GM20431 (cell line): ENCODE results near the gene FSTL4.

Experiments
- in situ Hi-C: fragments of 300-500 bp; cut with MseI, MboI; formaldehyde crosslinking; loops from one replicate; pipeline ENCODE4 v1.15.0; 2020; ENCODE audit warnings: low sequenced_read_pairs; ENCODE audit not compliant: unreplicated experiment

FSTL4 gene

GRCh38 chr5:133360693-133361472 is 251.5 kb downstream of the FSTL4 start:
- in situ Hi-C loops, result no loop called here

GRCh38 chr5:133359861-133360260 is 252.5 kb downstream of the FSTL4 start:
- in situ Hi-C loops, result no loop called here

GRCh38 chr5:133358271-133358670 is 254.1 kb downstream of the FSTL4 start:
- in situ Hi-C loops, result no loop called here

DNA sequence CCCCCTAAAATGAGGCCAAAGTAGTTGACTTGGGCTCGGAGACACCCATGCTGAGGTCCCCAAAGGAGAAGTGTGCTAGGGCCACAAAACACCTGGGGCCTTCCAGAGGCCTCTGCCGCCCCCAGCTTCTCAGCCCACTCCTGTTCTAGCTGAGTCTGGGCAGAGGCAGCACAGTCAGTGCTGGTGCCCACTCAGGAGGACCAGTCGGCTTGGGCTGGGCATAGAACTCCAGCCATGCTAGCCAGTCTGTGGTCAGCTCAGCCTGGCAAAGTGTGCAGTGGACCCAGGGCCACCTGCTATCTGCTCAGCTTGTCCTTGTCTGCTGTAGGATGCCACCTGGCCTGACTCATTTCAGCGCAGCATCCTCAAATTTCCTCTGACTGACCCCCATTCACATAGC is 254.6 kb downstream of the FSTL4 start:
- in situ Hi-C loops, result no loop called here

GRCh38 chr5:133356984-133357421 is 255.3 kb downstream of the FSTL4 start:
- in situ Hi-C loops, result no loop called here

DNA sequence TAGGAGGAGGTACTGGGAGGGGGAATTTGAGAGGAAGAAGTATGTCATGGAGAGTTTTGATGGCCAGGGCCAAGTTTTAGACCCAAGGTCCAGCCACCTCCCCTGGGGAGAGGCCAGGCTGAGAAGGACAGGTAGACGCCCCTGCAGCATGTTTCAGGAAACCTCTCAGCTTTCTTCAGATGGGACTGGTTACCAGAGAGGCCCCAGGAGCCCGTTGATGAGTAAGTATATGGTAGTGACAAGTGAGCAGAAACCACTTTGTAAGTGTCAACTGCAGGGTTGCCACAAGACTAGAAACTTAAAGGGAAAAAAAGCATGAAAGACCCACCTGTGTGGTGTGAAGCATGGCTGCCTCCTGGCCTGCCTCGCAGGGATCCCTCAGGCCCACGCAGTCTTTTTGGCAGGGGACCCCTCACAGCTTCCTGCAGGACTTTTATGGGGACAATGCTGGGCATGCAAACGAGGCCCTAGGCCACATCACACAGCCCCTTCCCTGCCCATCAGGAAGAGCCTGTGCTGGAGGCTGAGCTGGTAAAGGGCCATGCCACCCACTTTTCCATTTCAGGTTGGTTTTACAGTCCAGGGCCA is 255.9 kb downstream of the FSTL4 start:
- in situ Hi-C loops, result no loop called here

GRCh38 chr5:133354323-133355185 is 257.8 kb downstream of the FSTL4 start:
- in situ Hi-C loops, result no loop called here

GRCh38 chr5:133353741-133354140 is 258.6 kb downstream of the FSTL4 start:
- in situ Hi-C loops, result no loop called here

DNA sequence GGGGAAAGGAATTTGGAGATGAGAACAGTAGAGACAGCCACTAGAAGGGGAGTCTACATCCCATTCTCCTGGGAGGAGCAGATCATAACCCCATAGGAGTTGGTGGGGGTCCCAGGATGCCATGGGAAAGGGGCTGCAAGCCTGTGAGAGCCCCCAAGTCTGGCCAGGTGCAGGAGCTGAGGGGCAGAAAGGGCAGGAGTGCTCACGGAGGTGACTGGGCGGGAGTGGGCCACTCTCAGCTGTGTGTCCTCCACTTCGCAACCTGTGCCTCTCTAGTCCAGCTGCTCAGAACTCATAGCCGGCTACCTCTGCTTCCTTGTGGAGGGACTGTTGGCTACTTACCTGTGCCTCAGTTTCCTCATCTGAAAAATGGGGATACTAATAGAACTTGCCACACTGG is 263.9 kb downstream of the FSTL4 start:
- in situ Hi-C loops, result no loop called here

GRCh38 chr5:133347039-133347438 is 265.3 kb downstream of the FSTL4 start:
- in situ Hi-C loops, result no loop called here

GRCh38 chr5:133344266-133344665 is 268.1 kb downstream of the FSTL4 start:
- in situ Hi-C loops, result no loop called here

GRCh38 chr5:133343196-133343595 is 269.1 kb downstream of the FSTL4 start:
- in situ Hi-C loops, result no loop called here

DNA sequence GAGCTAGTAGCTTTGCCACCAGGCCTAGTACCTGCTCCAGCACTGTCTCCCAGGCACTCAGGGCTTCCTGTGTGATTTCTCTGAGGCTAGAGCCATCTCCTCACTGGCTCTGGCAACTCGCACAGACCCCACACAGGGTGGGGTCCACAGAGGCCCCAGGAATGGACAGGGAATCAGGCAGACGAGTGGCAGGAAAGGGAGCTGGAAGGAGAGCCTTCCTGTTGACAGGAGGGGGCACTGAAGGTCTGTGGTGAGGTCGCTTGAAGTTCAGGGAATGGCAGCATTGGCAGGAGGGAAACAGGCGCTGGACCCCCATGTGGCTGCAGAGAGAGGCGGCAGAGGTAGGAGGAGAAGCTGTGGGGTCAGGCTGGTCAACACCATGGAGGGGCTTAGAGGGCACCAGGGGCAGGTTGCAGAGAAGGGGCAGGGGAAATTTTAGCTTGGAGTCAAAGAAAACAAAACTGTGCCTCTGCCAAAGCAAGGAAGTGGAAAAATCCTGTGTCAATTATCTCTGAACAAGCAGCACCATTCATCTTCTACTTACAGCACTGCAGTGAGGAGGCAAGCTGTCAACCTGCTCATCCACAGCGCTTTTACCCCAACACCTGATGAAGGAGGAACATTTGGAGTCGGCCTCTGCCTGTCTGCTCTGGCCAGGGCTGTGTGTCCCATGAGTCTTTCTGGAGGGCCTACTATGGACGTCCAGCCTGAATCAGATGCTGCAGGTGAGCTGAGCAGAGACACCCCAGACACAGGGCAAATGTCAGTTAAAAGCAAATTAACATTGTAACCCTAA is 270.2 kb downstream of the FSTL4 start:
- in situ Hi-C loops, result no loop called here

- in situ Hi-C loops, result no loop called here
Measured at GRCh38 chr5:133341296-133341695, 271.0 kb downstream of the FSTL4 start.

DNA sequence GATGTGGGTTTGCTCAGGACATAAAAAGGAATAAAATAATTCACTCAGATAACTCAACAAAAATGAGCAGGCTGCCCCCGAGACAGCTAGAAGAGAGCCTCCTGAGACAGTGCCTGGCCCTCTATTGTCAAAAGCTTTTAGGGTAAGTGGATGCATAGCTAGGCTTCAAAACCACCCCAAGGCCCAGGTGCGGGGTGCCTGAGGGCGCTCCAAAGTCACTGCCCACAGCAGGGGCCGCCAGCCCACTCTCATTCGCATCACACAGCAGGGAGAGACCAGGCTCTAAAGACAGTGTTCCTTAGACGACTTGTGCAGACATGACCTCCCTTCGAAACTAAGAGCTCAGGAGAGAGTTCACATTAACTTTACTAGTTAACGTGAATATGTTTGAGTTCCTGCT is 271.5 kb downstream of the FSTL4 start:
- in situ Hi-C loops, result no loop called here

GRCh38 chr5:133340002-133340755 is 272.2 kb downstream of the FSTL4 start:
- in situ Hi-C loops, result no loop called here

- in situ Hi-C loops, result no loop called here
Measured at GRCh38 chr5:133338504-133339355, 273.6 kb downstream of the FSTL4 start.

- in situ Hi-C loops, result no loop called here
Measured at GRCh38 chr5:133337795-133338445, 274.4 kb downstream of the FSTL4 start.
